Mesendoderm (in vitro differentiated cells): Measurements from ENCODE around the gene PSMA4. TPM values are rescaled to one million over a fixed set of nuclear protein-coding genes. Genes with fewer than 3 reads are reported as not detected.

Experiments used
- DNase-seq: peaks from one replicate; pipeline ENCODE4 v3.0.0; 2013
- H2AK5ac ChIP-seq: 2 replicates; pipeline ENCODE4 v1.6.1; 2013; ENCODE audit warnings: low read length, inconsistent platforms
- H2BK120ac ChIP-seq: 2 replicates; pipeline ENCODE4 v1.6.1; 2013; ENCODE audit warnings: low read depth, mild to moderate bottlenecking, low read length, moderate library complexity, mixed read lengths
- H2BK15ac ChIP-seq: replicated peaks from 2 replicates; pipeline ENCODE4 v1.6.1; 2013; ENCODE audit warnings: low read depth, mild to moderate bottlenecking, moderate library complexity
- H2BK5ac ChIP-seq: 2 replicates; pipeline ENCODE4 v1.6.1; 2013; ENCODE audit warnings: low read length, inconsistent platforms
- H3K18ac ChIP-seq: 2 replicates; pipeline ENCODE4 v1.6.1; 2013; ENCODE audit warnings: mild to moderate bottlenecking, low read length, mixed read lengths
- H3K23ac ChIP-seq: one replicate; pipeline ENCODE4 v1.6.1; 2013; ENCODE audit warnings: low read length
- H3K27ac ChIP-seq: 2 replicates; pipeline ENCODE4 v1.5.1; 2013; ENCODE audit warnings: low read depth, mild to moderate bottlenecking, inconsistent platforms, low read length, moderate library complexity
- H3K27me3 ChIP-seq: 2 replicates; pipeline ENCODE4 v1.6.1; 2013; ENCODE audit warnings: low read length, control low read depth, mild to moderate bottlenecking, inconsistent platforms; ENCODE audit not compliant: insufficient read depth, poor library complexity
- H3K36me3 ChIP-seq: 2 replicates; pipeline ENCODE4 v1.6.1; 2013; ENCODE audit warnings: low read length, inconsistent platforms; ENCODE audit not compliant: control insufficient read depth, insufficient read depth
- H3K4ac ChIP-seq: one replicate; pipeline ENCODE4 v1.6.1; 2013; ENCODE audit warnings: low read depth, mild to moderate bottlenecking, low read length, moderate library complexity
- H3K4me1 ChIP-seq: 2 replicates; pipeline ENCODE4 v1.6.1; 2013; ENCODE audit warnings: low read depth, low read length, inconsistent platforms; ENCODE audit not compliant: control insufficient read depth
- H3K4me2 ChIP-seq: 2 replicates; pipeline ENCODE4 v1.6.1; 2013; ENCODE audit warnings: low read length
- H3K4me3 ChIP-seq: 2 replicates; pipeline ENCODE4 v1.5.1; 2013; ENCODE audit warnings: mild to moderate bottlenecking, low read length
- H3K56ac ChIP-seq: one replicate; pipeline ENCODE4 v1.6.1; 2013; ENCODE audit warnings: low read length
- H3K79me1 ChIP-seq: 2 replicates; pipeline ENCODE4 v1.6.1; 2013; ENCODE audit warnings: low read length, inconsistent platforms
- H3K79me2 ChIP-seq: 2 replicates; pipeline ENCODE4 v1.6.1; 2013; ENCODE audit warnings: mild to moderate bottlenecking, low read length; ENCODE audit not compliant: control insufficient read depth, insufficient read depth
- H3K9ac ChIP-seq: 2 replicates; pipeline ENCODE4 v1.6.1; 2013; ENCODE audit warnings: low read length, inconsistent platforms
- H4K5ac ChIP-seq: one replicate; pipeline ENCODE4 v1.6.1; 2013; ENCODE audit warnings: low read length
- H4K8ac ChIP-seq: one replicate; pipeline ENCODE4 v1.6.1; 2013; ENCODE audit warnings: low read depth, mild to moderate bottlenecking, control low read depth, low read length, moderate library complexity
- WGBS: extraction: QIAGEN DNeasy Blood & Tissue Kit; methylation state at CpG from one replicate; pipeline ENCODE4 v1.1.7; 2013; ENCODE audit warnings: low lambda C conversion rate, missing lambda C conversion rate; ENCODE audit not compliant: insufficient coverage; ENCODE audit errors: extremely low coverage; 5-methylcytosine and 5-hydroxymethylcytosine counted together
- small RNA-seq: library from polyadenylated mRNA; stranded (forward); fragments of <200 nt; extraction: miRNeasy Mini kit (QIAGEN cat#:217004); gene quantifications from one replicate; pipeline ENCODE3, GENCODE V24; 2013; ENCODE audit not compliant: insufficient read depth

PSMA4 gene

DNA sequence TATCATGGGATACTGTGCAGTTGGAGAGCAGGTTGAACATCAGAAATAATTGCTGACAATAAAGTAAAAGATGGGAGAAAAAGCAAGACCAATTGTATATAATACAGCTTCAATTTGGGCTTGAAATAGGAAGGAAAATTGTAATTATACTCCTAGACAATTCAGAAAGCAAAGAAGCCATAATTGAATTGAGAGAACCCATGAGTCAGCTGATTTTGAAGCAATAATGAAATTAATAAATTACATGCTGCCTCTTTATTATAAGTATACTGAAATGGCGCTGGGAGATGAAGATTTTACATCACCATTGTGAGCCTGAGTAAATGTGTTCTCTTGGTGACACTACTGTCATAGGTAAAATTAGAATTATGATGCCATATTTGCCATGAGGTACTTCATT, 57.3 kb downstream of the PSMA4 start:
- H3K27ac ChIP-seq = no peak overlapping the region

DNA sequence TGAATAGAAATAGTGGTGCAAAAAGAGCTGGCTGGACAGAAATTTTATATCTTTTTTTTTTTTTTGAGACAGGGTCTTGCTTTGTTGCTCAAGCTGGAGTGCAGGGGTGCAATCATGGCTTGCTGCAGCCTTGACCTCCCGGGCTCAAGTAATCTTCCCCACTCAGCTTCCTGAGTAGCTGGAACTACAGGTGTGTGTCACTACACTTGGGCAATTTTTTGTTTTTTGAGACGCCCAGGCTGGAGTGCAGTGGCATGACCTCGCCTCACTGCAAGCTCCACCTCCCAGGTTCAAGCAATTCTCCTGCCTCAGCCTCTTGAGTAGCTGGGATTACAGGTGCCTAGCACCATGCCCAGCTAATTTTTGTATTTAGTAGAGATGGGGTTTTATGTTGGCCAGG, 58.1 kb downstream of the PSMA4 start:
- no peak overlapping the region for H3K4me3 ChIP-seq
- no peak overlapping the region for H4K8ac ChIP-seq
- H3K23ac ChIP-seq = no peak overlapping the region
- H2AK5ac ChIP-seq = no peak overlapping the region
- WGBS = no CpG with 5 or more reads among the region's 3 CpGs
- H3K79me1 ChIP-seq = no peaks in the 10 kb centered on the region
- no peaks in the 10 kb centered on the region for H3K27me3 ChIP-seq
- H3K36me3 ChIP-seq = no peaks in the 10 kb centered on the region
- no peak overlapping the region for H3K27ac ChIP-seq
- H3K79me2 ChIP-seq = no peaks in the 10 kb centered on the region
- no peak overlapping the region for H3K9ac ChIP-seq
- no peak overlapping the region for H2BK15ac ChIP-seq
- no peak overlapping the region for H2BK120ac ChIP-seq
- H4K5ac ChIP-seq = no peak overlapping the region
- H3K4me1 ChIP-seq = no peaks in the 10 kb centered on the region
- no peak overlapping the region for H3K56ac ChIP-seq
- no peak overlapping the region for H3K4me2 ChIP-seq
- no peak overlapping the region for H2BK5ac ChIP-seq
- no peak for DNase-seq
- no peak overlapping the region for H3K18ac ChIP-seq
- no peak overlapping the region for H3K4ac ChIP-seq

More for the DNA sequence above, 57.3 kb downstream of the PSMA4 start:
- H2AK5ac ChIP-seq = no peak overlapping the region
- H4K8ac ChIP-seq = no peak overlapping the region
- no peak overlapping the region for H3K56ac ChIP-seq
- H2BK120ac ChIP-seq = no peak overlapping the region
- no peaks in the 10 kb centered on the region for H3K36me3 ChIP-seq
- no peaks in the 10 kb centered on the region for H3K27me3 ChIP-seq
- H2BK15ac ChIP-seq = no peak overlapping the region
- no peak overlapping the region for H3K4me3 ChIP-seq
- WGBS = no CpG with 5 or more reads among the region's 1 CpG
- no peak overlapping the region for H3K4ac ChIP-seq
- no peaks in the 10 kb centered on the region for H3K4me1 ChIP-seq
- no peak overlapping the region for H3K9ac ChIP-seq
- H3K18ac ChIP-seq = no peak overlapping the region
- no peak overlapping the region for H4K5ac ChIP-seq
- no peaks in the 10 kb centered on the region for H3K79me2 ChIP-seq
- H3K4me2 ChIP-seq = no peak overlapping the region
- no peak overlapping the region for H2BK5ac ChIP-seq
- no peaks in the 10 kb centered on the region for H3K79me1 ChIP-seq
- H3K23ac ChIP-seq = no peak overlapping the region
- no peak for DNase-seq

DNA sequence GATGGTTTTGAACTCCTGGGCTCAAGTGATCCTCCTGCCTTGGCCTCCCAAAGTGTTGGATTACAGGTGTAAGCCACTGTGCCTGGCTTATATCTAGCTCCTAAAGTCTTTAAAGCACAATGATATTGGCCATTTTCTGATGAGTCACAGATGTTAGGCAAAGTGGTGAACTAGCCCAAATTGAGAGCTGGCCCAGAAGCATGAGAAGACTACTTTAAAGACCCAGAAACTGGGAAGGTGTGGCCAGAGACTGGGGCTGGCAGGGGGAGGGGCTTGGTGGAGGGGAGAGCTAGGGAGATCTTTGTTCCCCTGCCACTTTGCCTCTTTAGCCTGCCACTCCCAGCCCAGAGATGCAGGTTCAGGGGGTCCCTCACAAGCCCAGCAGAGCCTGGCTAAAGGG, 58.9 kb downstream of the PSMA4 start:
- H3K79me2 ChIP-seq = no peaks in the 10 kb centered on the region
- H3K27me3 ChIP-seq = no peaks in the 10 kb centered on the region
- DNase-seq = peak; percentile 3
- no peaks in the 10 kb centered on the region for H3K4me1 ChIP-seq
- no peak overlapping the region for H3K9ac ChIP-seq
- no peak overlapping the region for H2BK120ac ChIP-seq
- H3K4me3 ChIP-seq = no peak overlapping the region
- no peak overlapping the region for H3K18ac ChIP-seq
- no peak overlapping the region for H3K23ac ChIP-seq
- H3K27ac ChIP-seq = no peak overlapping the region
- no peak overlapping the region for H2AK5ac ChIP-seq
- no peak overlapping the region for H4K5ac ChIP-seq
- no peak overlapping the region for H3K4ac ChIP-seq
- H3K36me3 ChIP-seq = no peaks in the 10 kb centered on the region
- no peak overlapping the region for H4K8ac ChIP-seq
- H3K4me2 ChIP-seq = no peak overlapping the region
- no peak overlapping the region for H3K56ac ChIP-seq
- no peak overlapping the region for H2BK5ac ChIP-seq
- no peaks in the 10 kb centered on the region for H3K79me1 ChIP-seq
- no peak overlapping the region for H2BK15ac ChIP-seq

Small RNA genes lying within 50 kb of the gene (small RNA-seq; reads per million reads assigned to genes)
- gene AC067863.2 = not detected
